SH-SY5Y (cell line): ENCODE data around the gene PGM1.

Experiments used
- GATA2 ChIP-seq: IDR thresholded peaks from 2 replicates; pipeline ENCODE4 v1.6.1; 2011; ENCODE audit warnings: mild to moderate bottlenecking, low read depth, low read length
- GATA3 ChIP-seq: IDR thresholded peaks from 2 replicates; pipeline ENCODE4 v1.6.1; 2011; ENCODE audit warnings: low read depth, mild to moderate bottlenecking, low read length, moderate library complexity

Gene PGM1

GRCh38 chr1:63620671-63621070 lies 27.5 kb downstream of the PGM1 start:
- TF ChIP-seq GATA2 (no peak), GATA3 (no peak)

GRCh38 chr1:63621075-63621474 lies 27.9 kb downstream of the PGM1 start:
- no peak for TF ChIP-seq GATA2
- no peak for TF ChIP-seq GATA3

DNA sequence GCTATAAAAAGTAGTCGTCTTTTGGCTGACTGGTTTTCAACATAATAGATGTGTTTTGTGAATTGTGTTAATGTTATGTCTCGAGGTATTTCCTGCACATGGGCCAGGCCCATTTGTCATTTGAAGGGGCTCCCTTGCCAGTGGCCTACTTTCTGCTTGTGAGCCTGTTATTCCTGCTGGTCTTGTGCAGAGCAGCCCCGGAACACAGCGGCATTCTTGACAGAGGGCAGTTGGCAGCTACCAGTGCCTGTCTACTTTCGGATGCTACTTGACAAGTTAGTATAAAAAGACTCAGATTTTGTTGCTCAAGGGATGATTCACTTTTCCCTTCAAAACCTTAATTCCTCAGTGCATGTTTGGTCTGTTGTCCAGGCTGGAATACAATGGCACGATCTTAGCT lies 28.5 kb downstream of the PGM1 start:
- TF ChIP-seq GATA3 (no peak), GATA2 (no peak)

DNA sequence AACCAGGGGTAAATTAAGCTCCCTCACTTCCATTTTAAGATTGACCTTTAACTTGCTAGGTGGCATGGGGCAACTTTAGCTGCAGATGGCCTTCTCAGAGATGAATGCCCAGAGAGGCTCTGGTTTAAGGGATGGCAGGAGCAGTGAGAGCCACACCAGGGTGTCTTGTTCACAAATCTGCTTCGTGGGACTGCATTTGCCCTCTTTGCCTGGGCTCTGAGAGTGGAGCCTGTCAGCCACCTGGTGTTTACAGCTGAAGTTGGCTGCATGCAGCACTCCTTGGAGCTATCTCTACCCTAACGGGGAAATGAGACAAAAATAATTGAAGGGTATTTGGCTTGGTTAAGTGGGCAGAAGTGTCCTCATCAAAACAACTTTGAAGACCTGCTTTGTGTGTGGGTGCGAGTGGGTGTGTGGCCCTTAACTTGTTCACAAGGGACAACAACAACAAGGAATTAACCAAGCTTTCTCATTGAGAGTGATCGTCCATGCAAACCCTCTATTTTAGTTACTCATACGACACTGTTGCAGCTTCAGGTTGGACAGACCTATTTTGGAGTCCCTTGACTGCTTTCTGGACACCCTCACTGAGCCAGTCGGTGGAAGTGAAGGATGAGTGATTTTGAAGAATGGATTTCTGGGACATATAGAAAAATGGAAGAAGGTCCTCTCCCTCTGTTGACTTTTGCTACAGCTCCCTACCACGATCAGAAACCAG lies 29.8 kb downstream of the PGM1 start:
- TF ChIP-seq GATA2 (no peak), GATA3 (no peak)

GRCh38 chr1:63623952-63624351 lies 30.7 kb downstream of the PGM1 start:
- TF ChIP-seq GATA3 (no peak), GATA2 (no peak)

GRCh38 chr1:63624911-63625310 lies 31.7 kb downstream of the PGM1 start:
- TF ChIP-seq GATA2 (no peak), GATA3 (no peak)

DNA sequence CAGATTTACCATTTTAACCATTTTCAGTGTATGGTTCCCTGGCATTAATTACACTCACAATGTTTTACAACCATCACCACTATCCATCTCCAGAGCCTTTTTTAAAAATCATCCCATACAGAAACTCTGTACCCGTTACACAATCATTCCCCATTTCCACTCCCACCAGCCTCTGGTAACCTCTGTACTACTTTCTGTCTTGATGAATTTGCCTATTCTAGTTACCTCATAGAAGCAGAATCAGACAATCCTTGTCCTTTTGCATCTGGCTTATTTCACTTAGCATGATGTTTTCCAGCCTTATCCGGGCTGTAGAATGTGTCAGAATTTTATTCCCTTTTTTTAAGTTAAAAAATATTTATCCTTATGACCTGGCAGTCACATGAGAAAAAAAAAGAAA lies 33.0 kb downstream of the PGM1 start:
- TF ChIP-seq GATA2 (no peak), GATA3 (no peak)

GRCh38 chr1:63628607-63629006 lies 35.4 kb downstream of the PGM1 start:
- TF ChIP-seq GATA2, result no peak
- TF ChIP-seq GATA3, result no peak

- TF ChIP-seq GATA3 (no peak), GATA2 (no peak)
Observed at GRCh38 chr1:63630238-63630637, 37.0 kb downstream of the PGM1 start.

DNA sequence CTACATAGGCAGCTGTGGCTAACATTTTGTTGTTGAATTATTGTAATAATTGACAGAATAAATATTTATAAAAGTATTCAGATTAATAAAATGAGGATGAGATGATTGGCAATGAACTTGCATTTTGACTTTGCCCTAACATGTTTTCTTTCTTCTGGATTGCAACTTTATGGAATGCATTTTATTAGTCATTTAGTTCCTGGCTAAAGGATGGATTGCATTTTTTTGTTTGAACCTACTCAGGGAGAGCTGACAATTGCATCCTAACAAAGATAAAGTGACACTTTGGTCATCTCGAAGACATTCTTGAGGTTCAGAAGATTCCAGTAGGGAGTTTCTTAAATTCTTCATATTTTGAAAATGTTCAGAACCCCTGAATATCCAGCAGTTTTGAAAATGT lies 37.5 kb downstream of the PGM1 start:
- TF ChIP-seq GATA3 (no peak), GATA2 (no peak)

- TF ChIP-seq GATA2 (no peak), GATA3 (no peak)
Observed at GRCh38 chr1:63632110-63632509, 38.9 kb downstream of the PGM1 start.

GRCh38 chr1:63633281-63633680 lies 40.1 kb downstream of the PGM1 start:
- TF ChIP-seq GATA2 (no peak), GATA3 (no peak)

DNA sequence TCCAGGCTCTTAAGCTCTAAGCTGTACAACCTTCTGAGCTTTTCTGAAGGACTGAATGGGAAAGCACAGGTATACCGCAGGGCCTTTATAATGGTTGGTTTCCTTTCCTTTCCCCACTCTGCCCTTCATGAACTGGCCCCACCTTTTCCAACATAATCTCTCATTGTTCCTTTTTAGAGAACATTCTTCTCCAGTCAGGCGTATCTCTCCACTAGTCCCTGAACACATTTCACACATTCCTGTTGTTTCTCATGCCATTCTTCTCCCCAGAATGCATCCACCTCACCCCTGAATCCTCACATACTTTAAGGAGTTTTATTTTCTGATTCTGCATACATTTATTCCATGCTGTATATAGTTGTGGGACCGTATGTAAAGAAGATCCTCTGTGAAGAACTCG lies 41.3 kb downstream of the PGM1 start:
- TF ChIP-seq GATA2 (no peak), GATA3 (no peak)

- TF ChIP-seq GATA3, result no peak
- no peak for TF ChIP-seq GATA2
Observed at GRCh38 chr1:63635681-63636080, 42.5 kb downstream of the PGM1 start.

DNA sequence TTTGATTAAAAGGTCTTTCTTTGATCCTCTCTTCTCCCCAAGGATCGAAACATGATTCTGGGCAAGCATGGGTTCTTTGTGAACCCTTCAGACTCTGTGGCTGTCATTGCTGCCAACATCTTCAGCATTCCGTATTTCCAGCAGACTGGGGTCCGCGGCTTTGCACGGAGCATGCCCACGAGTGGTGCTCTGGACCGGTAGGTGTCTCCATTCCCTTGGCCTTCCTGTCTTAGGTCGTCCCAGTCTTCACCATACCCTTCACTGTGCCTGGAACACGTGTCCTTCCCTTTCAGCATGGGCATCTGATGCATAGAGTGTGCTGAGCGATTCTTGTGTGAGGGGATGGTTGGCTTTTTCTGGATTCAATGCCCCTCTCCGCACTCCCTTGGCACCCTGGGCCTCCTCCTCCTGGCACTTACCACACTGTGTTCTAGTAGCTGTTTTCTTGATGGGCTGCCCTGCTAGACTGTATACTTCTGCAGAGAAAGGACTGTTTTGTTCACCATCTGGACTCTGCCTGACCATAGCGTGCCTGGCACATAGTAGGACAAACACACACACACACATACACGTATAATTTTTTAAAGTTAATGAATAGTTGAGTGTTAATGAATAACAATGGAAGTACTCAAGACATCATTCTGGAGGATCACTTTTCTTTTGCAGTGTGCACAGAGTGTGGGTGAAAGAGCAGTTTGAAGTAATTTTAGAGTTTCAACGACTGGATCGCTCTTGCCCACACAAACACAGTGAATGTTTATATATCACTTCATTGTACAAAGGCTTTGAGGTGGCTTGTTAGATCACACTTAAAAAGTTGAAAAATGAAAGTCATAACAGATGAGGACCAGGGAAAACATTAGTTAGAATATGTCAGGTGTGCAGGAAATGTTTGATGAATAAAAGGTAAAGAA lies 43.2 kb downstream of the PGM1 start:
- no peak for TF ChIP-seq GATA2
- no peak for TF ChIP-seq GATA3
